Measurements from ENCODE around the gene NAPG.

The NAPG gene

DNA sequence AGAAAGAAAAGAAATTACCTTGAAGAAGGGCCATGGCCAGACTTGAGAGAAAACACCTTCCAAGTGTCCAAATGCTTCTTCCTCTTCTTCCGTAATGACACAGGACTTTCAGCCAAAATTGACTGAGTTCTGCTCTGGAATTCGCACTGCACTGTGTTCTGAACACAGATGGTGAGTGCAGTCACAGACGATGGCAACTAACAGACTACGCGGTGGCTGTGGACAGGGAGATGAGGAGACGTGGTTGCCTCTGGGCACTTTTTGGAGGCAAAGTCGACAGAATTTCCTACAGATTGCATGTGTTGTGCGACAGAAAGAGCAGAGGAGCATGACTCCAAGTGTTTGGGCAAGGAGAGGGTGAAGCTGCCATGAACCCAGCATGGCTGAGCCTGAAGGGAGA lies 4.3 kb upstream of the NAPG start:
- H3K27ac ChIP-seq, result no peak overlapping the region
- TF ChIP-seq, protein P1, sequence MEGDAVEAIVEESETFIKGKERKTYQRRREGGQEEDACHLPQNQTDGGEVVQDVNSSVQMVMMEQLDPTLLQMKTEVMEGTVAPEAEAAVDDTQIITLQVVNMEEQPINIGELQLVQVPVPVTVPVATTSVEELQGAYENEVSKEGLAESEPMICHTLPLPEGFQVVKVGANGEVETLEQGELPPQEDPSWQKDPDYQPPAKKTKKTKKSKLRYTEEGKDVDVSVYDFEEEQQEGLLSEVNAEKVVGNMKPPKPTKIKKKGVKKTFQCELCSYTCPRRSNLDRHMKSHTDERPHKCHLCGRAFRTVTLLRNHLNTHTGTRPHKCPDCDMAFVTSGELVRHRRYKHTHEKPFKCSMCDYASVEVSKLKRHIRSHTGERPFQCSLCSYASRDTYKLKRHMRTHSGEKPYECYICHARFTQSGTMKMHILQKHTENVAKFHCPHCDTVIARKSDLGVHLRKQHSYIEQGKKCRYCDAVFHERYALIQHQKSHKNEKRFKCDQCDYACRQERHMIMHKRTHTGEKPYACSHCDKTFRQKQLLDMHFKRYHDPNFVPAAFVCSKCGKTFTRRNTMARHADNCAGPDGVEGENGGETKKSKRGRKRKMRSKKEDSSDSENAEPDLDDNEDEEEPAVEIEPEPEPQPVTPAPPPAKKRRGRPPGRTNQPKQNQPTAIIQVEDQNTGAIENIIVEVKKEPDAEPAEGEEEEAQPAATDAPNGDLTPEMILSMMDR (IDR thresholded peaks at IDR 0.05), result no peak

DNA sequence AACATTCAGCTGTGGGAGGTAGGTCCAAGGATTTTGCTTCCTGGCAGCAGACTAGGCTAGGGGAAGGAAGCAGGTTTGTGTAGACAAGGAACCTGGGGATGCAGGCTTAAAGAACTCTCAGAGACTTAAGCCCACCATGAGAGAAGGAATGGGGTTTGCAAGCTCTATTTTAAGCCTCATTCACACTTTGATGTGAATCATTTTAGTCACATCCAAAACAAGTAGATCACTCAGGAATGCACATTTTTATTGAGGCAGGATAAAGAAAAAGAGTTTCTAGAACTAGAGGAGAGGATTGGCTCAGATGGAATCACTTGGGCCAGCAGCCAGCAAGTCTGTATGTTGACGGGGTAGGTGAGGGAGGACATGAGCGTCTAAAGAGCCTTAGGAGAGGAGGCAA lies 3.3 kb upstream of the NAPG start:
- H3K27ac ChIP-seq, result no peak overlapping the region
- TF ChIP-seq, protein P1 (IDR thresholded peaks at IDR 0.05), result no peak
- no peak for TF ChIP-seq ZFX (IDR thresholded peaks at IDR 0.05; ENCODE audit: borderline replicate concordance)

DNA sequence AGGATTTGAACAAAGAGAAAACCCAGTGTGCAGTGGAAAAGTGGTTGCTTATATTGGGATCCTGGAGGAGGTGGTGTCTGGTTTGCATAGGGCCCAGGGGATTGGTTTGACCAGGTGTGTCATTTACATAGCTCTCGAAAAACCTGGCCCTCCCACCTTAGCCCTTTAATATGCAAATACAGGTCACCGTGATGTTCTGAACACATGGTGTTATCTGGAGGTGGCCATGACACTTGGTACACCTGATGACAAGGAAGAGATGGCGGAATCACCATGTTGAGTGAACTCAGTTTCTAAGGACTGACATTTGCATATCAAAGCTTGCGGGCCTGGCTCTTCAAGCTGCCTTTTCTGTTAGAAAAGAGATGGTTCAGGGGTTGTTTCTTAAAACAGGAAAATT lies 2.3 kb upstream of the NAPG start:
- no peak overlapping the region for H3K27ac ChIP-seq
- no peak for TF ChIP-seq ZFX (IDR thresholded peaks at IDR 0.05; ENCODE audit: borderline replicate concordance)
- TF ChIP-seq, protein P1 (IDR thresholded peaks at IDR 0.05), result no peak

DNA sequence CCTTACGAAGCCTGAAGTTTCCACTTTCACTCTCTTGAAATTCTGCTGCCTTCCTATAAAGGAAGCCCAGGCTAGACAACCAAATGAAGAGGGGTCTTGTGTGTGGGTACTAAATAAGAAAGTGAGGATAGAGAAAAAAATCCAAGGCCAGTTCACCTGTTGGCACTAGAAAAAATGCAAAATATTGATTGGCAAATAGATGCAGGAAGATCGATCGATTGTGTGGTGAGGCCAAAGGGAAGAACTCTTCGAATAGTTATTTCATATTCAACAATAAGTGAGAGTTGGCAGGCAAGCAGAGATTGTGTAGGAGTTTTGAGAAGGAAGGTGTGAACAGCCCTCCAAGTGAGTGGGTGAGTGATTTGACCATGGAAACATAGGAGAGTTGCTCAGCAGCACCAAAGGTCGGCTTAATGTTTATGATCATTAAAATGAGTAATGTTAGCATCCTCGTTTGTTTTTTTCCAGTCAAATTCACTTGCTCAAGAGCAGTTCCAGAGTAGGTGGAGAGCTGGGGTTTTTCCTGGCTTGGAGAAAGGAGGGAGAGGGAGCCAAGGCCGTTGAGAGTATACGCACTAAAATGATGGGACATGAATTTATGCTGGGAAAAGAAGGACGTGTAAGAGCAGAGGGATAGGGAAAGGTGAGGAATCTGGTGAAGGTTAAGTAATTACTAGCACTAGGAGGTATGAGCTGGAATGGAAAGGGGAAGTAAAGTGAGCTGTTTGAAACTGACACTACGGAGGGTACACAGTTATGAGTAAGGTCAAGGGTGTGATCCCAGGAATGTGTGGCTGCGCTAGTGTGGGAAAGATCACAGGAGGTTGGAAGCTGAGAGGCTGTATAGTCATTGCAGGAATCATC lies 1.1 kb upstream of the NAPG start:
- no peak overlapping the region for H3K27ac ChIP-seq

DNA sequence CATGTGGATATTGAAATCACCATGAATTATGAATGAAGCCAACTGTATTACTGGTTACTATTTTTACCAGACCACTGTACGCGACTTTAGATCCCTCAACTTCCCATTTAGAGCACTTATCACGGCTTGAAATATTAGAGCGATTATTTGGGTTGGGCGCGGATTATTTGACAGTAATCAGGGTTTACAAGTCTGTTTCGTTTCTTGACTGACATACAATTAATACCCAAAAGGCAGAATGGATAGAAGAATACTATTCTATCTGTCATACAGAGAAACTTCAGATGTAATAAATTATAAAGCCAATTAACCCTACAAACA lies 496 bp upstream of the NAPG start:
- no peak overlapping the region; the same call in 1 of the 2 replicates for H3K27ac ChIP-seq
- TF ChIP-seq, protein P1 (IDR thresholded peaks at IDR 0.05), result no peak
- no peak for TF ChIP-seq ZFX (IDR thresholded peaks at IDR 0.05; ENCODE audit: borderline replicate concordance)

More for the DNA sequence above, 1.1 kb upstream of the NAPG start:
- TF ChIP-seq ZFX (IDR thresholded peaks at IDR 0.05; ENCODE audit: borderline replicate concordance), result no peak
- TF ChIP-seq, protein P1 (IDR thresholded peaks at IDR 0.05), result no peak

DNA sequence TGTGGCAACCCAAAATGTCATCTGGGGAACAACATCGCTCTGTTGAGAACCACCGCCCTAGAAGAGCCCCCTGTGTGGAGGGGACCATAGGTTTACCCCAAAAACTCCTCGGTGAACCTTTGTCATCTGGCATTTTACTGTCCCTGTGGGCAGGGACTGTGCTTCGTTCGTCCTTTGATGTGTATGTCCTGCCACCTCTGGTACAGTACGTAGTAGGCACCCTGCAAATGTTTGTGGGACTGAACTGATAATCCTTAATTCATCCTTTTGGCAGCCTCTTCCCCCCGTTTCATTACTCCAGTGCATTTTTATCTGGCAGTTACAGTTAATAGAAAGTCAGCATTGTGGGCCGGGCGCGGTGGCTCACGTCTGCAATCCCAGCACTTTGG lies 728 bp downstream of the NAPG start:
- H3K27ac ChIP-seq, result peak overlapping the region; percentile 70
- TF ChIP-seq, protein P1 (IDR thresholded peaks at IDR 0.05), result no peak
- TF ChIP-seq ZFX (IDR thresholded peaks at IDR 0.05; ENCODE audit: borderline replicate concordance), result no peak

DNA sequence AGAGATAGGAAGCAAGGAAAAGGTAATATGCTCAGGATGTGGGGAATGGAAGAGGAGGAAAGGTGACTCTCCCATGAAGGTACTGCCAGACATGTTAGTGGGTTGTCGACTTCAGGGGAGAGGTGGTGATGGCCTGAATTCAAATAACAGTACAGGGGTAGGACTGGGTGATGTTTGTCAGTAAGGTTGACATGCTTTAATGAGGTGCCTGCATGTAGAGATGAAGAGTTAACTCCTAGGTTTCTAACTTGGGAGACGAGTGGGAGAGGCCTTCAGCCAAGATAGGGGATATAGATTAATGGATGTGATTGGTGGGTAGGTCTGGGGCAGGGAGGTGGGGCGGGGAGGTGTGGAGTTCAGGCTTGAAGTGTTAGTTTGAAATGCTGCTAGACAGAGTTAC lies 2.6 kb downstream of the NAPG start:
- H3K27ac ChIP-seq, result no peak overlapping the region
- TF ChIP-seq, protein P1 (IDR thresholded peaks at IDR 0.05), result no peak
- TF ChIP-seq ZFX (IDR thresholded peaks at IDR 0.05; ENCODE audit: borderline replicate concordance), result no peak
